ENCODE measurements around the gene ADAM19.

Gene ADAM19

GRCh38 chr5:157513182-157513581, 62.4 kb downstream of the ADAM19 start:
- Histone ChIP-seq H3K36me3 (ENCODE audit: insufficient read depth, low read length) (no peaks in the 10 kb centered on the region), H3K4me2 (ENCODE audit: low read depth, low read length, poor library complexity, severe bottlenecking) (no peak overlapping the region), H3K27me3 (ENCODE audit: insufficient read depth, low read length, poor library complexity, severe bottlenecking) (no peaks in the 10 kb centered on the region), H2AFZ (ENCODE audit: low read length) (no peak overlapping the region), H3K9me2 (replicated peaks; ENCODE audit: low read depth, low read length) (no peaks in the 10 kb centered on the region), H3K9ac (ENCODE audit: low read depth, low read length, poor library complexity, severe bottlenecking) (no peak overlapping the region), H3F3A (ENCODE audit: low read depth) (no peaks in the 10 kb centered on the region), H3K4me1 (ENCODE audit: insufficient read depth, low read length, poor library complexity, severe bottlenecking) (no peaks in the 10 kb centered on the region), H3K4me3 (ENCODE audit: low read length, poor library complexity, severe bottlenecking) (no peak overlapping the region), H3K9me3 (ENCODE audit: insufficient read depth, low read depth, low read length) (no peaks in the 10 kb centered on the region), H4K20me1 (ENCODE audit: insufficient read depth, low read length, poor library complexity, severe bottlenecking) (no peaks in the 10 kb centered on the region), H3K79me2 (ENCODE audit: insufficient read depth, low read length) (no peaks in the 10 kb centered on the region)
- TF ChIP-seq EZH2phosphoT487 (IDR thresholded peaks at IDR 0.05; ENCODE audit: borderline replicate concordance) (no peak), CTCF (conservative IDR thresholded peaks at IDR 0.05; ENCODE audit: low read length) (no peak)

GRCh38 chr5:157511651-157512644, 63.6 kb downstream of the ADAM19 start:
- Histone ChIP-seq H3K9ac (ENCODE audit: low read depth, low read length, poor library complexity, severe bottlenecking) (no peak overlapping the region), H3F3A (ENCODE audit: low read depth) (no peaks in the 10 kb centered on the region), H2AFZ (ENCODE audit: low read length) (no peak overlapping the region)

GRCh38 chr5:157510682-157511081, 64.9 kb downstream of the ADAM19 start:
- Histone ChIP-seq H2AFZ (ENCODE audit: low read length) (no peak overlapping the region), H3K9me2 (replicated peaks; ENCODE audit: low read depth, low read length) (no peaks in the 10 kb centered on the region), H3K4me3 (ENCODE audit: low read length, poor library complexity, severe bottlenecking) (no peak overlapping the region), H3K9me3 (ENCODE audit: insufficient read depth, low read depth, low read length) (no peaks in the 10 kb centered on the region), H3K4me2 (ENCODE audit: low read depth, low read length, poor library complexity, severe bottlenecking) (no peak overlapping the region), H3K79me2 (ENCODE audit: insufficient read depth, low read length) (no peaks in the 10 kb centered on the region), H3K27me3 (ENCODE audit: insufficient read depth, low read length, poor library complexity, severe bottlenecking) (no peaks in the 10 kb centered on the region), H3K9ac (ENCODE audit: low read depth, low read length, poor library complexity, severe bottlenecking) (no peak overlapping the region), H3K36me3 (ENCODE audit: insufficient read depth, low read length) (no peaks in the 10 kb centered on the region), H4K20me1 (ENCODE audit: insufficient read depth, low read length, poor library complexity, severe bottlenecking) (no peaks in the 10 kb centered on the region), H3K4me1 (ENCODE audit: insufficient read depth, low read length, poor library complexity, severe bottlenecking) (no peaks in the 10 kb centered on the region), H3F3A (ENCODE audit: low read depth) (no peaks in the 10 kb centered on the region)
- TF ChIP-seq CTCF (conservative IDR thresholded peaks at IDR 0.05; ENCODE audit: low read length) (no peak), EZH2phosphoT487 (IDR thresholded peaks at IDR 0.05; ENCODE audit: borderline replicate concordance) (no peak)

More at GRCh38 chr5:157511651-157512644, 63.6 kb downstream of the ADAM19 start:
- Histone ChIP-seq H3K79me2 (ENCODE audit: insufficient read depth, low read length) (no peaks in the 10 kb centered on the region), H3K4me2 (ENCODE audit: low read depth, low read length, poor library complexity, severe bottlenecking) (no peak overlapping the region), H3K9me2 (replicated peaks; ENCODE audit: low read depth, low read length) (no peaks in the 10 kb centered on the region), H4K20me1 (ENCODE audit: insufficient read depth, low read length, poor library complexity, severe bottlenecking) (no peaks in the 10 kb centered on the region), H3K27me3 (ENCODE audit: insufficient read depth, low read length, poor library complexity, severe bottlenecking) (no peaks in the 10 kb centered on the region), H3K9me3 (ENCODE audit: insufficient read depth, low read depth, low read length) (no peaks in the 10 kb centered on the region), H3K4me1 (ENCODE audit: insufficient read depth, low read length, poor library complexity, severe bottlenecking) (no peaks in the 10 kb centered on the region), H3K36me3 (ENCODE audit: insufficient read depth, low read length) (no peaks in the 10 kb centered on the region), H3K4me3 (ENCODE audit: low read length, poor library complexity, severe bottlenecking) (no peak overlapping the region)
- TF ChIP-seq CTCF (conservative IDR thresholded peaks at IDR 0.05; ENCODE audit: low read length) = no peak
- TF ChIP-seq EZH2phosphoT487 (IDR thresholded peaks at IDR 0.05; ENCODE audit: borderline replicate concordance) = no peak

All from Loucy (cell line).